Activated T-cell treated with anti-CD3 and anti-CD28 coated beads, Interleukin-2, amount 50 U/mL, for 24 hours (primary cell): ENCODE data around the gene KIAA0930.
"Not testable (repeated sequence)": the region's sequence is repeated elsewhere in the genome, so short reads cannot be mapped to it uniquely, and the experiment has no call there.

ENCODE experiments used
- DNase-seq: peaks from one replicate; pipeline ENCODE4 v3.0.0-alpha.2; 2020
- H3K27ac Mint-ChIP-seq: 2 replicates; pipeline ENCODE4 v1.8.0; 2020; ENCODE audit warnings: mild to moderate bottlenecking, mixed read lengths
- H3K27me3 Mint-ChIP-seq: 2 replicates; pipeline ENCODE4 v1.8.0; 2020; ENCODE audit warnings: mixed read lengths
- H3K36me3 Mint-ChIP-seq: 2 replicates; pipeline ENCODE4 v1.8.0; 2020; ENCODE audit warnings: low read depth, mixed read lengths
- H3K4me1 Mint-ChIP-seq: 2 replicates; pipeline ENCODE4 v1.8.0; 2020; ENCODE audit warnings: low read depth, mixed read lengths
- H3K4me3 Mint-ChIP-seq: 2 replicates; pipeline ENCODE4 v1.8.0; 2020; ENCODE audit warnings: mild to moderate bottlenecking, moderate library complexity, mixed read lengths
- H3K9me3 Mint-ChIP-seq: 2 replicates; pipeline ENCODE4 v1.8.0; 2020; ENCODE audit warnings: mixed read lengths

The KIAA0930 gene

DNA sequence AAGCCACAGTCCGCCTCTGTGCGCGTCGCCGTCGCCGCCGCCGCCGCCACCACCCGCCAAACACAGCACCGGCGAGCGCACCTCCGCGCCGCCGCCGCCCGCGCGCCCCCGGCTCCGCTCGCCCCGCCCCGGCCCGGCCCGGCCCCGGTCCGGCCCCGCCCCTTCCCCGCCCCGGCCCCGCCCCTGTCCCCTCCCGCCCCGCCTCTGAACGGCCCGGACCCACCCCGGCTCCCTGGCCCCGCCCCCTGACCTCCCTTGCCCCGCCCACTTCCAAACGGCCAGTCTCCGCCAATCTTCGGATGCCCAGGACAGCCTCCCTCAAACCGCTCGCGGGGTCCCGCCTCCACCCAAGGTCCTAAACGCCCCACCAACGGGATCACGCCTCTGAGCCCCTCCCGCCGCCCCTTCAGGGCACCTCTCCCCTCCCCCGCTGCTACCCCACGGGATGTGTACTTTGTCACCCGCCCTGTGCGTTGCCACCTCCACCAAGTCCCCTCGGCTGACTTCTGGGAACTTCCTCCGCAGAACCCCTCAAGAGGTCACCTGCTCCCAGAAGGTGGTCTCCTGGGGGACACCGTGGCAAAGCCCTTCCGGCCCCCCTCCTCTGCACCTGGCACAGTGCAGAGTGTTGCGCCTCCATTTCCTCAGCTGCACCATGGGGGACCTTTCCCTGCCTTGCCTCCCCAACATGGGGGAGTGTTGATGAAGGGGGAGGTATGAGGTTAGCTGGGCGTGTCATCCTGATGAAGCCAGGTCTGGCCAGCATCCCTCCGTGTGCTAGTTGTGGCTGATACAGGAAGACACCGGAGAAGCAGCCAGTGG lies at the start of gene KIAA0930:
KIAA0930 (minus strand) TSS at position 85 of the 822 bp plus-strand sequence. CDS start 191 bp downstream, outside the sequence.
- no peaks in the 10 kb centered on the region for H3K27me3 Mint-ChIP-seq
- H3K36me3 Mint-ChIP-seq, result peaks cover 19% of the 10 kb centered on the region
- no peaks in the 10 kb centered on the region for H3K9me3 Mint-ChIP-seq
- peaks cover 31% of the 10 kb centered on the region for H3K4me1 Mint-ChIP-seq
- H3K4me3 Mint-ChIP-seq, result peak within 1 kb of the TSS; percentile 89
- peak within 1 kb of the TSS; percentile 85 for H3K27ac Mint-ChIP-seq
- DNase-seq, result peak; percentile 84

DNA sequence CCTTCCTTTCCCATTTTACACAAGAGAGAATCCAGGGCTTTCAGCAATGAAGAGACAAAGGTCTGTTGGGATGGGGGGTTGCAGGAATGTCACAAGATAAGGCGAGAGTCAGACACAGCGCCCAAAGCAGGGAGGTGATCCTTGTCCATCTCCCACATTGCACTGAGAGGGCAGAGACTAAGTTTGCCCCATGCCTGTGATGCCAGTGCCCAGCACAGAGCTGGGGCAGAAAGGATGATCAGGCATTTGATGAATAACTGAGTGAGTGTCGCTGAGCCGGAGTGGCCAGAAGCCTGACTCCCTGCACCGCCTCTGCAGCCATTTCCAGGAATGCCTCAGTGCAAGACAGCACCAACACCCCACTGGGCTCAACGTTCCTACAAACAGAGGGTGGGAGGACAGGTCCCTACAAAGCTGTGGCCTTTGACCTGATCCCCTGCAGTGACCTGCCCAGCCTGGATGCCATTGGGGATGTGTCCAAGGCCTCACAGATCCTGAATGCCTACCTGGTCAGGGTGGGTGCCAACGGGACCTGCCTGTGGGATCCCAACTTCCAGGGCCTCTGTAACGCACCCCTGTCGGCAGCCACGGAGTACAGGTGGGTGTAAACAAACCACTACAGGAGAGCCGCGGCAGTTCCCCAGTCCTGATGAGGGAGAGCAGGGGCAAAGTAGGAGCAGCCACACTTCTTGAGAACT lies 46.3 kb upstream of the KIAA0930 start:
- peaks cover 3% of the 10 kb centered on the region for H3K4me1 Mint-ChIP-seq
- DNase-seq, result no peak
- no peak overlapping the region for H3K4me3 Mint-ChIP-seq
- H3K27ac Mint-ChIP-seq, result no peak overlapping the region
- peaks cover 22% of the 10 kb centered on the region for H3K27me3 Mint-ChIP-seq
- H3K9me3 Mint-ChIP-seq, result no peaks in the 10 kb centered on the region
- H3K36me3 Mint-ChIP-seq, result no peaks in the 10 kb centered on the region

DNA sequence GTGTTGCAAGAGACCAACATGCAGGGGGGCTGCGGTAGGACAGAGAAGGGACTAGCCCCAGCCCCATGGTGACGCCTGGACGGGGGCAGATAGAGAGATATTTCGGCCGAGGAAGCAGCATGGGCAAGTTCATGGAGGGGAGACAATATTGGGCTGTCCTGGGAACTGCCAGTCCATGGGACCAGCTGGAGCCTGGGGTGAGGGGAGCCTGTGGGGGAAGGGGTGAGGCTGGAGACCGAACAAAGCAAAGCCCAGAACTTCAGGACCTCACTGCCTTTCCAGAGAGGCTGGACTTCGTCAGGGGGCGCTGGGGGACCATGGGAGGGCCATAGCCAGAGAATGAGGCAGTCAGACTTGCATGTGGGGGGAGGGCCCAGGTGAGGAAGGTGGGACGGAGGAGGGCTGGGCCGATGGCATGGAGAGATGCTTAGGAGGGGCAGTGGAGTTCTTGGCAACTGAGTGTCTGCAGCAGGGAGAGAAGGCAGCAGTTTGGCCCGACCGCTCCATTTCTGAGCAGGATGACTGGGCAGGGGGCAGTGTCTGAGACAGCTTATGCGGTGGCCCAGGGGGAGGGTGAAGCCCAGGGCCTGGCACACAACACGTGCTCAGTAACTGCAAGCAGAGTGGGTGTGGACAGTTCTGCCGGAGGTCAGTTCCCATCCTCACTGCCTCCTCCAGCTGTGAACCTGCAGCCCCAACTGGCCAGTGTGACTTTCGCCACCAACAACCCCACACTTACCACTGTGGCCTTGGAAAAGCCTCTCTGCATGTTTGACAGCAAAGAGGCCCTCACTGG lies 44.8 kb upstream of the KIAA0930 start:
- H3K27me3 Mint-ChIP-seq, result peaks cover 22% of the 10 kb centered on the region
- peaks cover 7% of the 10 kb centered on the region for H3K4me1 Mint-ChIP-seq
- DNase-seq, result no peak
- H3K4me3 Mint-ChIP-seq, result no peak overlapping the region
- H3K36me3 Mint-ChIP-seq, result no peaks in the 10 kb centered on the region
- no peak overlapping the region for H3K27ac Mint-ChIP-seq
- H3K9me3 Mint-ChIP-seq, result no peaks in the 10 kb centered on the region

DNA sequence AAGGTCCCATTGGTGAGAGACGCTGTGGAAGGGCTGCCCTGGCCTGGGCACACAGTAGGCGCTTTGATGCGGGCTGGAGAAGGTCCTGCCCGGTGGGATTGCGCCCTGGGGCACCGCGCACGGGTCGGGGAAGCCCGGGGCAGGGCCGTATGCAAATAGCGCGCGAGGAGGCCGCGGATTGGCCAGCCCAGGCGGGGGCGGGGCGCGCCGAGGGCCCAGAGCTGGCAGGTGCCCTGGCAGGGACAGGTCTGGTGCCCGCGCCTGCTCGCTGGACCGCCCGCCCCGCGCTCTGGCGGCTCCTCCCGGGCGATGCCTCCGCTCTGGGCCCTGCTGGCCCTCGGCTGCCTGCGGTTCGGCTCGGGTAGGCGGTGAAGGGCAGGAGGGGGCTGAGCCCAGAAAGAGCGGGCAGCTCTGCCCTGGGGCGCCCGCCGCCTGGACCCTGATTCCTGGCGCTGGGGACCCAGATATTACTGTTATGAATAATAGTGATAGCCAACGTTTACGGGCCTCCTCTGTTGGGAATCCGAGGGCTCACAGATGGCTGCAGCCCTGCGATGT lies 44.1 kb upstream of the KIAA0930 start, which contains the start of gene UPK3A:
UPK3A (plus strand) TSS at position 245 of the 558 bp plus-strand sequence; CDS start at position 310, 65 bp downstream.
- Mint-ChIP-seq H3K4me3 (peak within 1 kb of the TSS; percentile 23), H3K36me3 (no peaks in the 10 kb centered on the region)
- DNase-seq, result peak; percentile 75

DNA sequence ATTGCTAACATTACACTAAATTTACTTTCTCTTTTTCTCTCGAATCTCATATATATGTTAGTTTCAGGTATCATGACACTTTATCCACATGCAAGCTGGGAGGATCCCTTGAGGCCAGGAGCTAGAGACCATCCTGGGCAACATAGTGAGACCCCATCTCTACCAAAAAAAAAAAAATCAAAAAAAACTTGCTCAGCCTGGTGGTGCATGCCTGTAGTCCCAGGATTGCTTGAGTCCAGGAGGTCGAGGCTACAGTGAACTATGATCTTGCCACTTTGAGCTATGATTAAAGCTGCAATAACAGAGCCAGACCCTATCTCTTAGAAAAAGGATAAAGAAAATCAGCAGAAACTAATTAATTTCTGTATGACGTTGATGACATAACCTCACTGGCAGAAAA lies 40.3 kb upstream of the KIAA0930 start:
- Mint-ChIP-seq H3K4me1 (peaks cover 17% of the 10 kb centered on the region), H3K4me3 (no peak overlapping the region), H3K36me3 (no peaks in the 10 kb centered on the region), H3K27me3 (peaks cover 22% of the 10 kb centered on the region), H3K27ac (no peak overlapping the region), H3K9me3 (no peaks in the 10 kb centered on the region)
- no peak for DNase-seq

More for the DNA sequence above, 44.1 kb upstream of the KIAA0930 start, which contains the start of gene UPK3A:
- H3K27ac Mint-ChIP-seq, result no peak within 1 kb of the TSS
- H3K9me3 Mint-ChIP-seq, result no peaks in the 10 kb centered on the region
- peaks cover 12% of the 10 kb centered on the region for H3K4me1 Mint-ChIP-seq
- peaks cover 22% of the 10 kb centered on the region for H3K27me3 Mint-ChIP-seq

DNA sequence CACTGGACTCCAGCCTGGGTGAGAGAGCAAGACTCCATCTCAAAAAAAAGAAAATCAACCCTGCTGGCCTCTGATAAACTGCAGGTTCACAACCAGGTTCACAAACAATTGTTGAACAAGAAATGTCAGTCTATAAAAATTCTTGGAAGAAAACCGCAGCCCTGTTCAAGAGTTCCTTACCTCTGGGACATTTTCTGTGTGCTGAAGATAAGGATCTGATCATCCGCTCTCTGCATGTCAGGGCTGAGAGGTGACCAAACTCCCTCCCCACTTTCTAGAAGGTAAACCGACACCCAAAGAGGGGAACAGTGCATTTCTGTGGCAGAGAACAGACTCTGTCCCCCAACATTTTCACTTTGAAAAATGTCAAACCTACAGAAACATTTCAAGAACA lies 39.9 kb upstream of the KIAA0930 start:
- H3K27me3 Mint-ChIP-seq, result peaks cover 21% of the 10 kb centered on the region
- H3K4me3 Mint-ChIP-seq, result no peak overlapping the region
- H3K4me1 Mint-ChIP-seq, result peaks cover 17% of the 10 kb centered on the region
- no peaks in the 10 kb centered on the region for H3K9me3 Mint-ChIP-seq
- DNase-seq, result no peak
- no peaks in the 10 kb centered on the region for H3K36me3 Mint-ChIP-seq
- no peak overlapping the region for H3K27ac Mint-ChIP-seq

DNA sequence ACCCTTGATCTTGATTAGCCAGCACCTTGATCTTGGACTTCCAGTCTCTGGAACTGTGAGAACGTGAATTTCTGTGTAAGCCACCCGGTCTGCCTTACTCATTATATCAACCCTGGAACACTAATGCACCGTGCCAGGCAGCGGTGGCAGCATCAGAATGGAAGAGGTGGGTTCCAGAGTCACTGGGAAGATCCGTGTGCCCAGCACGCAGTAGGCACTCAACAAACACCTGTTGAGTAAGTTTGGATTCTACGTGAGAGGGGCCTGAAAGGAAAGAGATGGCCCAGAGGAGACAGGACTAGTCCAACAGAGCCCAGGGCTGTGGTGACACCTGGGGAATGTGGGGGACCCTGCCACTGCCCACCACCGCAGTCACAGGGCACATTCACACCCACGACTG lies 37.4 kb upstream of the KIAA0930 start:
- no peaks in the 10 kb centered on the region for H3K9me3 Mint-ChIP-seq
- peaks cover 14% of the 10 kb centered on the region for H3K4me1 Mint-ChIP-seq
- H3K27ac Mint-ChIP-seq, result no peak overlapping the region
- H3K27me3 Mint-ChIP-seq, result peaks cover 1% of the 10 kb centered on the region
- no peak for DNase-seq
- H3K4me3 Mint-ChIP-seq, result no peak overlapping the region
- H3K36me3 Mint-ChIP-seq, result no peaks in the 10 kb centered on the region

DNA sequence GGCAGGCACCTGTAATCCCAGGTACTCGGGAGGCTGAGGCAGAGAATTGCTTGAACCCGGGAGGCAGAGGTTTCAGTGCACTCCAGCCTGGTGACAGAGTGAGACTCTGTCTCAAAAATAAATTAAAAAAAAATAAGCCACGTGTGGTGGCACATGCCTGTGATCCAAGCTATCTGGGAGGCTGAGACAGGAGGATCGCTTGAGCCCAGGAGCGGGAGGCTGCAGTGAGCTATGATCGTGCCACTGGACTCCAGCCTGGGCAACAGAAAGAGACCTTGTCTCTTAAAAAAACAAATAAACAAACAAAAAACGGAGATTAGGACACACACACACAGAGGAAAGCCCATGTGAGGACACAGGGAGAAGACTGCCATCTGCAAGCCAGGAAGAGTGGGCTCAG lies 37.0 kb upstream of the KIAA0930 start:
- not testable (repeated sequence) for H3K27ac Mint-ChIP-seq, H3K36me3 Mint-ChIP-seq, DNase-seq, H3K27me3 Mint-ChIP-seq, H3K4me3 Mint-ChIP-seq, H3K9me3 Mint-ChIP-seq
- peaks cover 14% of the 10 kb centered on the region for H3K4me1 Mint-ChIP-seq

DNA sequence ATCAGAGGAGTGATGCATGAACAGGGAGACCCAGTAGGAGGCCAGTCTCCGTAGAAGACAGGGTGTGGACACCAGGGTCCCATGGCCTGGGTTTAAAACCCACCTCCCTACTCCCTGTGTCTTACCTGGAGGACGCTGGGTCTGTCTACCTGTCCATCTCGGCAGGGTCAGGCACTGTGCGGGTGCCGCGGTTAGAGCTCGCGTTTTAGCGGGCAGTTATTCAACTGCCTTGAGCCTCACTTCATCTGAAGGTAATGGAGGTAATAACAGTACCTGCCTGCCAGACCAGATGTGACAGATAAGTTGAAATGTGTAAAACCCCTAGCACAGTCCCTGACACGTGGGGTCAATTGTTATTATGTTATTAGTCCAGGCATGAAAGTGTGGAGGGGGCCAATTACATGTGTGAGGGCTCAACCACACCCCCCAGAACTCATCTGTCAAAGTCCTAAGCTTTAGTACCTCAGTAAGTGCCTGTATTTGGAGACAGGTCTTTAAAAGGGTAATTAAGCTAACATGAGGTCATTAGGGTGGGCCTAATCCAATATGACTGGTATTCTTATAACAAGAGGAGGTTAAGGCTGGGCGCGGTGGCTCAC lies 35.9 kb upstream of the KIAA0930 start:
- Mint-ChIP-seq H3K27ac (no peak overlapping the region), H3K4me1 (peaks cover 14% of the 10 kb centered on the region), H3K27me3 (no peaks in the 10 kb centered on the region), H3K9me3 (no peaks in the 10 kb centered on the region), H3K36me3 (no peaks in the 10 kb centered on the region), H3K4me3 (no peak overlapping the region)
- DNase-seq, result no peak

DNA sequence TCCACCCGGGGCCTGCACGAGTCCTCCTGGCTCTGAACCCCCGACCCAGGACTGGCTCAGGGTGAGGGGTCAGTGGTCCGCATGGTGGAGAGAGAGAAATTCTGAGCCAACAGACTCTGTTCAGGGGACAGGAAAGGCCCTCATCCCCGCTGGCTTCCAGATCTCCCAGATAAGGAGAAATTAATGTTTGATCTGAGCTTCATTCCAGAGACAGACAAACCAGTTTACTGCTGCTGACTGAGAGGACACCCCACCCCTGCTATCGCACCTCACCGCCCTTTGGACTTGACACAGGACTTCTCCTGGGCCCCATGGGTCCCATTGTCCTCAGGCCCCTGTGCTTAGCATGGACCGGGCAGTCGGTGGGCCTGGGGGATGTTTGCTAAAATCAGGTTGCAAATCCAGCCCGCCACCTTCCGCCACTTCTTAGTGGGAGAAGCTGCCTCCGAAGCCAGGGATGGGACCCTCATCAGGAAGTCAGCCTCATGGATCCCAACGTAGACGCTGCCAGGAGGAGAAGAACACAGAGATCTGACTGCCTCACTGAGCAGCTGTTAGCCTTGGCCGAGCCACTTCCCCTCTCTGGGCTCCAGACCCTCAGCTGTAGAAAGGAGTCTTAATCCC lies 32.9 kb upstream of the KIAA0930 start:
- Mint-ChIP-seq H3K9me3 (no peaks in the 10 kb centered on the region), H3K36me3 (no peaks in the 10 kb centered on the region), H3K27ac (no peak overlapping the region), H3K4me3 (no peak overlapping the region), H3K4me1 (peaks cover 10% of the 10 kb centered on the region), H3K27me3 (peaks cover 13% of the 10 kb centered on the region)
- DNase-seq, result no peak

DNA sequence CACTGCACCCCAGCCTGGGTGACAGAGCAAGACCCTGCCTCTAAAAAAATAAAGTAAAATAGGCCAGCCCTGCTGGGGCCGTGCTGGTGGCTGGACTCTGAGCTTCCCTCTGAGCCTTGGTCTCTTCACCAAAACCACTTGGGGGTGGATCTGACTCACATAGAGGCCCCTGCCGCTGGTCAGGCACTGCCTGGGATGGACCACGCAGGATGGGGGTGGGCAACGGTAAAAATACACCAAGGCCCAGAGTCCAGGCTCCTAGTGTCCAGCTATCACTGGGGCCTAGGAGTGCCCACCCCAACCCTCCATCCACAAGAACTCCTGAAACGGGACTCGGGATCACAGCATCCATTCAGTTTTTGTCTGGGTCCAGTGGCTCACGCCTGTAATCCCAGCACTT lies 31.8 kb upstream of the KIAA0930 start:
- Mint-ChIP-seq H3K27me3 (peaks cover 13% of the 10 kb centered on the region), H3K4me3 (no peak overlapping the region), H3K27ac (no peak overlapping the region), H3K36me3 (no peaks in the 10 kb centered on the region), H3K4me1 (peaks cover 11% of the 10 kb centered on the region), H3K9me3 (no peaks in the 10 kb centered on the region)
- no peak for DNase-seq

DNA sequence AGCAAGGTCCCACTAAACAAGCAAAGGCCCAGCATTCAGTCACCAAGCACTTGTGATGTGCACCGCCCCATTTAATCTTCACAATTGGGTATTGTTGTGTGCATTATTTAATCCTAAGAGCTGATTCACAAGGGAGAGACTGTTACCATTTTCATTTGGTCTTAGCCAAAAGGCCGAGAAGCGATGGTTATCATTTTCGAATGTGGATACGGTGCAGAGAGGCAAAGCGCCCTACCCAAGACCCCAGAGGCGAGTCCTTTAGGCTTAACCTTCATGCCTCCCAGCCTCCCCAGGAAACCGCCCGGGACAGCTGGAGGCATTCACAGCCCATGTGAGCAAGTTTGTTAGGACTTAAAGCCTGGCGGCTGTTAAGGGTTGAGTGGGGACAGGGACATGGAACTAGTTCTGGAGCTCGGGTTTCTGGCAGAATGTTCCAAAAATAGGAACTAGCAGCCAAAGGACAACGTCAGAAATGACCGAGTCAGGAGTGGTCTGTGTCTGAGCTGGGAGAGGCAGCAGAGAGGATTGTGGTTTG lies 31.0 kb upstream of the KIAA0930 start:
- Mint-ChIP-seq H3K4me1 (peaks cover 11% of the 10 kb centered on the region), H3K27me3 (peaks cover 16% of the 10 kb centered on the region), H3K27ac (no peak overlapping the region), H3K9me3 (no peaks in the 10 kb centered on the region), H3K4me3 (no peak overlapping the region), H3K36me3 (no peaks in the 10 kb centered on the region)
- DNase-seq, result no peak
